Measurements from ENCODE around the gene PRKG1.
"Not testable (repeated sequence)": the region's sequence is repeated elsewhere in the genome, so short reads cannot be mapped to it uniquely, and the experiment has no call there.

PRKG1 gene

DNA sequence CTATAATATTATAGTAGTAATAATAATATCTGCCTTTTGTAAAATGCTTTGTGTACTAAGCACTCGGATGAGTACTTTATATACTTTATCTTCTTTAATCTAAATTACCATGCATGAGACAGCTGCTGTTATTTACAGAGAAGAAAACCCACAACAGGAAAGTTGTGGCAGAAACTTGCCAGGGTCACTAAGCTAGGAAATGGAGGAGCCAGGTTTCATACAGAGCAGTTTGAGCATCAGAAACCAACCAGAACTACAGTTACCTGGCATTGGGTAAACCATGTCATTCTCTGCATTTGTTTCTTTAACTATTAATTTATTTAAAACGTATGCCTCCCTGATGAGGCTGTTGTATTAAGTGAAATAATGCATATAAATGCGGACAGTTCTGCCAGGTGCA lies 495.2 kb downstream of the PRKG1 start:
- in situ Hi-C loops (cut with MboI; ENCODE audit: low pct_unique_long_range_greater_than_20kb, low sequenced_read_pairs, unreplicated experiment) = no loop called here
- DNase-seq (ENCODE audit: low spot score) = no peak

DNA sequence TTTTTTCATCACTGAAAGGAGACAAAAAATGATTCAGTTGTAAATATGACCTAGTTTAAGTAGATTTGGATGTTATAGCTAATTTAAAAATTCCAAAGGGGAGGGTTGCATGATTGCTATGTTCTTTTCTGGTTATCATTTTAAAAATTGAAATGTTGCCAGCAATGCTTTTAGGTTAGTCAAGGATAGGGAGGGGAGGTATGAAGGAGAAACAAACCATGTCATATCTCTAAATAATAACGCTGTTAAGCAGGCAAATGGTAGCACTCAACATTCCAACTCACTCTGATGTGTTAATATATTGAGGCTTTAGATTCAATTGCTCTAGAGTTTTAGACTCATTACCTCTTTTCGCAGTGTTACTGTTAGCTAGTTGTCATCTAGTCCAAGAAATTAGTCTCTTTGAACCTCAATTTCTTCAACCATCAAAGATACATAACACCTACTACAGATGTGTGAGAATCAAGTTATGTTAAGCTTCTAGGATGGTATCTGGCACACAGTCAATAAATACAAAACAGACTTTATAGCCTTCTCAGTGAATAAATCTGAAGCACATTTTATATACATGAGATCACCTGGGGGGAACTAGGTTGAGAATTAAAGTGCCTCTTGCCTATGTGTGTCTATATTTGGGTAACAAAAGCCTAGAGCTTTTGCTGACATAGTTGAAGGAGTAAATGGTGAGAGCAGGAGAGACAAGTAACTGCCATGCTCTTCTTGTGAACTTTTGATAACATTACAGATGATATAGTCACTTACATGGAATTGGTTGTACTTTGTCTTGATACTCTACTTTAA lies 500.2 kb downstream of the PRKG1 start:
- in situ Hi-C loops (cut with MboI; ENCODE audit: low pct_unique_long_range_greater_than_20kb, low sequenced_read_pairs, unreplicated experiment) = no loop called here
- TF ChIP-seq, protein P1, sequence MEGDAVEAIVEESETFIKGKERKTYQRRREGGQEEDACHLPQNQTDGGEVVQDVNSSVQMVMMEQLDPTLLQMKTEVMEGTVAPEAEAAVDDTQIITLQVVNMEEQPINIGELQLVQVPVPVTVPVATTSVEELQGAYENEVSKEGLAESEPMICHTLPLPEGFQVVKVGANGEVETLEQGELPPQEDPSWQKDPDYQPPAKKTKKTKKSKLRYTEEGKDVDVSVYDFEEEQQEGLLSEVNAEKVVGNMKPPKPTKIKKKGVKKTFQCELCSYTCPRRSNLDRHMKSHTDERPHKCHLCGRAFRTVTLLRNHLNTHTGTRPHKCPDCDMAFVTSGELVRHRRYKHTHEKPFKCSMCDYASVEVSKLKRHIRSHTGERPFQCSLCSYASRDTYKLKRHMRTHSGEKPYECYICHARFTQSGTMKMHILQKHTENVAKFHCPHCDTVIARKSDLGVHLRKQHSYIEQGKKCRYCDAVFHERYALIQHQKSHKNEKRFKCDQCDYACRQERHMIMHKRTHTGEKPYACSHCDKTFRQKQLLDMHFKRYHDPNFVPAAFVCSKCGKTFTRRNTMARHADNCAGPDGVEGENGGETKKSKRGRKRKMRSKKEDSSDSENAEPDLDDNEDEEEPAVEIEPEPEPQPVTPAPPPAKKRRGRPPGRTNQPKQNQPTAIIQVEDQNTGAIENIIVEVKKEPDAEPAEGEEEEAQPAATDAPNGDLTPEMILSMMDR (IDR thresholded peaks at IDR 0.05; ENCODE audit: extremely low read depth, insufficient read depth, missing control alignments) = no peak
- no peak for DNase-seq (ENCODE audit: low spot score)

More for the DNA sequence above, 495.2 kb downstream of the PRKG1 start:
- TF ChIP-seq, protein P1 (IDR thresholded peaks at IDR 0.05; ENCODE audit: extremely low read depth, insufficient read depth, missing control alignments) = no peak

DNA sequence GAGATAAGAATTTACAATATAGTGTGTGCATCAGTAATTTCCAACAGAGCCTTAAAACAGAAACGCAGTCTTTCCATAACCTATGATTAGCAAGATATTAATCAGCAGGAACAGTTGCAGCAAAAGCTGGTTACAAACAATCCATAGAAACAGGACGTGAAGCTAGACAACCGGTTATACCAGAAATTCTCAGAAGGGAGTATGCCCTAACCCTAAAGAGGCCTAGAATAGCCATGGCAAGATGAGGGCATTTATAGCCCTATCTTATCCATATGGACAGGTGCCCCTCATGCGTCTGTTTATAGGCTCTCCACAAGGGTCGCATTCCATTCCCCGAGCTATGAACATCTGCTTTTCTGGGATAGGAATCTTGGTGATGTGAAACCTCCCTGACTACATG lies 506.9 kb downstream of the PRKG1 start:
- in situ Hi-C loops (cut with MboI; ENCODE audit: low pct_unique_long_range_greater_than_20kb, low sequenced_read_pairs, unreplicated experiment) = not testable (repeated sequence)

DNA sequence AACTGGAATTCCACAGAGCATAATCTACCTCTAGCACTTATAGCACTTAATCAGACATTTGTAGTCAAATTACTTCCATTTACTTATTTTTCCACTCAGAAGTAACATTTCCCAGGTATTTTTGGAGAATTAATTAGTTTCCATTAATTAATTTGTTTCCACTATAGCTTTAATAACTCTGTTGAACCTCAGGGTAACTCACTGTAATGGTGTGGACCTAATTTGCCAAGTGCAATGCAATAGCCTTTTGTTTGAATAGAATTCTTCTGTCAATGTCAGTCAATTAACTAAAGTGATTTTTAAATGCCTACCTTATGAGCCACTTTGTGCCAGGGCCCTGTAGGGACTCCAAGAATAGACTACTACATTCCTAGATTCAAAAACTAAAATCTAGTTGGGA lies 509.7 kb downstream of the PRKG1 start:
- DNase-seq (ENCODE audit: low spot score) = no peak
- TF ChIP-seq, protein P1 (IDR thresholded peaks at IDR 0.05; ENCODE audit: extremely low read depth, insufficient read depth, missing control alignments) = no peak
- in situ Hi-C loops (cut with MboI; ENCODE audit: low pct_unique_long_range_greater_than_20kb, low sequenced_read_pairs, unreplicated experiment) = no loop called here

More for the DNA sequence above, 506.9 kb downstream of the PRKG1 start:
- not testable (repeated sequence) for DNase-seq (ENCODE audit: low spot score)

DNA sequence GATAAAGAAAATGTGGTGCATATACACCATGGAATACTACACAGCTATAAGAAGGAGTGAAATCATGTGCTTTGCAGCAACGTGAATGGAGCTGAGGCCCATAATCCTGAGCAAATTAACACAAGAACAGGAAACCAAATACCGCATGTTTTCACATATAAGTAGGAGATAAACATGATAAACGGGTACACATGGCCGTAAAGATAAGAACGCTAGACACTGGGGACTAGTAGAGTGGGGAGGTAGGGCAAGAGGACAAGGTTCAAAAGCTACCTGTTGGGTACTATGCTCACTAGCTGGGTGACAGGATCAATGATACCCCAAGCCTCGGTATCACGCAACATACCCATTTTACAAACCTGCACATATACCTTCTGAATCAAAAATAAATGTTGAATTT lies 511.5 kb downstream of the PRKG1 start:
- TF ChIP-seq, protein P1 (IDR thresholded peaks at IDR 0.05; ENCODE audit: extremely low read depth, insufficient read depth, missing control alignments) = no peak
- in situ Hi-C loops (cut with MboI; ENCODE audit: low pct_unique_long_range_greater_than_20kb, low sequenced_read_pairs, unreplicated experiment) = no loop called here
- DNase-seq (ENCODE audit: low spot score) = no peak

DNA sequence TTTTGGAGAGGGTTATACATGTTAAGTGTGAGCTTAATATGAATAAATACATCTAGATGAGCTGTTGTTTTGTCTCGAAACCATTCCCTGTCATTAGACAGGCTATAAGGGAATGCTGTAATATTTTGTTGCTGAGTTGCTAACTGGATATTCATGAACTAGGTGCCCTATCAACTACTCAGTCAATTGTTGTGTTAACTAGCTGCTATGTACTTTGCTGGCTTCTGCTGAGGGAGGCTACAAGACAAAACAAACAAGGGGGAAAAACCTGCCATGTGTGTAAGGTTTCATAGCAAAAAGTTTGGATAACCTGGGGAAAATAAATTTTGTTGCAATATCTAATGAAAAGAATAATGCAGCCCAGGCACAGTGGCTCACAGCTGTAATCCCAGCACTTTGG lies 514.7 kb downstream of the PRKG1 start:
- TF ChIP-seq, protein P1 (IDR thresholded peaks at IDR 0.05; ENCODE audit: extremely low read depth, insufficient read depth, missing control alignments) = no peak
- in situ Hi-C loops (cut with MboI; ENCODE audit: low pct_unique_long_range_greater_than_20kb, low sequenced_read_pairs, unreplicated experiment) = no loop called here
- DNase-seq (ENCODE audit: low spot score) = no peak

DNA sequence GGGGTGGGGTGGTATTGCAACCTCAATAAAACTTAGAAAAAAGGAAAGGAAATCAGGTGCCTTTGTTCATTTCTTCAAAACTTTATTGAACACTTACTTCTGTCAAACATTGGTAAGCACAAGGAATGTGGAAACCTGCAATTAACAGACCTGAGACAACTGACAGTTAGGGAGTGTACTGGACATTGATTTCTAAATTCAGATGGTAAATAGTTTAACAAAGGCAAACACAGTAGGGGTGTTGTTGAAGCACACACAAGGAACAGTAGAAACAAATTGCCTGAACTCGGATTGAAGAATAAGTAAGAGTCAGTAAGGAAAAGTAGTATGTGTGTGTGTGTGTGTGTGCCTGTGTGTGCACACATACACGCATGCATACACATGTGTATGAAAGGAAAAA lies 516.5 kb downstream of the PRKG1 start:
- TF ChIP-seq, protein P1 (IDR thresholded peaks at IDR 0.05; ENCODE audit: extremely low read depth, insufficient read depth, missing control alignments) = no peak
- no peak for DNase-seq (ENCODE audit: low spot score)
- in situ Hi-C loops (cut with MboI; ENCODE audit: low pct_unique_long_range_greater_than_20kb, low sequenced_read_pairs, unreplicated experiment) = no loop called here
